ENCODE results near the gene KDF1. TPM values are rescaled to one million over a fixed set of nuclear protein-coding genes. Genes with fewer than 3 reads are reported as not detected.

The KDF1 gene
- total RNA-seq, 1 experiment from 2014 or later: 20.5 TPM

GRCh38 chr1:26986658-26987057 lies 26.4 kb upstream of the KDF1 start:
- Histone ChIP-seq H2AFZ (no peak overlapping the region), H3K9me2 (ENCODE audit: insufficient read depth) (no peaks in the 10 kb centered on the region), H3K27me3 (ENCODE audit: insufficient read depth, low read depth) (no peaks in the 10 kb centered on the region), H3K4me2 (no peak overlapping the region), H3K27ac (no peak overlapping the region), H3F3A (ENCODE audit: insufficient read depth, low read depth) (peaks cover 16% of the 10 kb centered on the region; the same call in 1 of the 2 replicates), H3K9me3 (ENCODE audit: insufficient read depth, low read depth) (no peaks in the 10 kb centered on the region), H3K4me3 (no peak overlapping the region), H3K4me1 (replicated peaks; ENCODE audit: insufficient read depth) (peaks cover 16% of the 10 kb centered on the region), H3K36me3 (ENCODE audit: low read depth) (no peaks in the 10 kb centered on the region), H3K79me2 (ENCODE audit: low read depth) (no peaks in the 10 kb centered on the region), H4K20me1 (ENCODE audit: insufficient read depth) (no peaks in the 10 kb centered on the region)
- no TSS peak for BruUV-seq (replicated peaks)
- peak in 1 of 2 experiments; percentile 61 for DNase-seq
- ChIA-PET POLR2A (ENCODE audit: unreplicated experiment) (interaction anchor here (0.5 to 0.6 kb wide), 4 partner anchors 18 to 131 kb away, joined by 3 to 6 read pairs (median 5); no protein-coding TSS in a partner anchor), CTCF (interaction anchor here (0.5 kb wide), 1 partner anchor 59 kb away, joined by 4 read pairs; no protein-coding TSS in a partner anchor)
- intact Hi-C loops (cut with micrococcal nuclease; ENCODE audit: unreplicated experiment): no loop called here
- TF ChIP-seq EZH2 (IDR thresholded peaks at IDR 0.05; ENCODE audit: low read depth) (no peak), CTCF (conservative IDR thresholded peaks at IDR 0.05) (no peak)

GRCh38 chr1:26984291-26984690 lies 24.0 kb upstream of the KDF1 start:
- ChIA-PET CTCF (no interaction called here), POLR2A (ENCODE audit: unreplicated experiment) (interaction anchor here (0.7 kb wide), 1 partner anchor 81 kb away, joined by 5 read pairs; no protein-coding TSS in a partner anchor)
- Histone ChIP-seq H3K36me3 (ENCODE audit: low read depth) (no peaks in the 10 kb centered on the region), H3K9me3 (ENCODE audit: insufficient read depth, low read depth) (no peaks in the 10 kb centered on the region), H3K4me3 (no peak overlapping the region), H3K27ac (no peak overlapping the region), H4K20me1 (ENCODE audit: insufficient read depth) (no peaks in the 10 kb centered on the region), H3K4me1 (replicated peaks; ENCODE audit: insufficient read depth) (no peaks in the 10 kb centered on the region), H3F3A (ENCODE audit: insufficient read depth, low read depth) (no peaks in the 10 kb centered on the region), H3K9me2 (ENCODE audit: insufficient read depth) (no peaks in the 10 kb centered on the region), H2AFZ (no peak overlapping the region), H3K27me3 (ENCODE audit: insufficient read depth, low read depth) (no peaks in the 10 kb centered on the region), H3K79me2 (ENCODE audit: low read depth) (no peaks in the 10 kb centered on the region), H3K4me2 (no peak overlapping the region)
- no TSS peak for BruUV-seq (replicated peaks)
- intact Hi-C loops (cut with micrococcal nuclease; ENCODE audit: unreplicated experiment): no loop called here
- no peak for DNase-seq
- no peak for TF ChIP-seq EZH2 (IDR thresholded peaks at IDR 0.05; ENCODE audit: low read depth)
- TF ChIP-seq CTCF (conservative IDR thresholded peaks at IDR 0.05): no peak

GRCh38 chr1:26983863-26984262 lies 23.6 kb upstream of the KDF1 start:
- BruUV-seq (replicated peaks): no TSS peak
- intact Hi-C loops (cut with micrococcal nuclease; ENCODE audit: unreplicated experiment): no loop called here
- H3K9me3 ChIP-seq (ENCODE audit: insufficient read depth, low read depth): no peaks in the 10 kb centered on the region
- H2AFZ ChIP-seq: no peak overlapping the region
- no peak overlapping the region for H3K4me3 ChIP-seq
- no peaks in the 10 kb centered on the region for H3K27me3 ChIP-seq (ENCODE audit: insufficient read depth, low read depth)
- H3F3A ChIP-seq (ENCODE audit: insufficient read depth, low read depth): no peaks in the 10 kb centered on the region
- H3K27ac ChIP-seq: no peak overlapping the region
- DNase-seq: no peak
- TF ChIP-seq EZH2 (IDR thresholded peaks at IDR 0.05; ENCODE audit: low read depth) (no peak), CTCF (conservative IDR thresholded peaks at IDR 0.05) (no peak)
- H4K20me1 ChIP-seq (ENCODE audit: insufficient read depth): no peaks in the 10 kb centered on the region
- H3K4me1 ChIP-seq (replicated peaks; ENCODE audit: insufficient read depth): no peaks in the 10 kb centered on the region
- no peak overlapping the region for H3K4me2 ChIP-seq
- no peaks in the 10 kb centered on the region for H3K36me3 ChIP-seq (ENCODE audit: low read depth)
- H3K79me2 ChIP-seq (ENCODE audit: low read depth): no peaks in the 10 kb centered on the region
- ChIA-PET CTCF (no interaction called here), POLR2A (ENCODE audit: unreplicated experiment) (no interaction called here)
- no peaks in the 10 kb centered on the region for H3K9me2 ChIP-seq (ENCODE audit: insufficient read depth)

Measured in PC-9 (cell line).